GM19238 (cell line): ENCODE measurements around the gene POU3F1.

Source experiments
- DNase-seq: peaks from one replicate; pipeline ENCODE4 v3.0.0; 2011; ENCODE audit warnings: low spot score; ENCODE audit not compliant: insufficient read length

The POU3F1 gene

GRCh38 chr1:38073534-38074301, 27.1 kb upstream of the POU3F1 start:
- no peak for DNase-seq

- no peak for DNase-seq
Observed at GRCh38 chr1:38072858-38073257, 26.3 kb upstream of the POU3F1 start.

GRCh38 chr1:38071312-38072256, 25.0 kb upstream of the POU3F1 start:
- DNase-seq, result peak; percentile 58

DNA sequence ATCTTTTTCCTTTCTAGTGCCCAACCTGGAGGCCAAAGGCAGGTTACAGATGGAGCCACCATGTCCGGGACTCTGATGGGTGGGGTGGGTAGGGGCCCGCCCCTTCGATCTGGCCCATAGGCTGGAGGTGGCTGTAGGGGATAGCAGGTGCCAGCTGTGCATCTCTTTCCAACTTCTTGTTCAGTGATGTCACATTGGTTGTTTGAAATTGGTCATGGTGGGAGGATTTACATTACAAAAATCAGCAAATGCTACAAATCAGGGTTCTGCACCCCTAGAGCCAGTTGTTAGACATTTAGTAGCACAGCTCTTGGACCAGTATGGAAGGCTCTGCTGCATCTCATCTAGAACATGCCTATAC, 22.4 kb upstream of the POU3F1 start:
- DNase-seq, result no peak

- no peak for DNase-seq
Observed at GRCh38 chr1:38068220-38068979, 21.8 kb upstream of the POU3F1 start.

DNA sequence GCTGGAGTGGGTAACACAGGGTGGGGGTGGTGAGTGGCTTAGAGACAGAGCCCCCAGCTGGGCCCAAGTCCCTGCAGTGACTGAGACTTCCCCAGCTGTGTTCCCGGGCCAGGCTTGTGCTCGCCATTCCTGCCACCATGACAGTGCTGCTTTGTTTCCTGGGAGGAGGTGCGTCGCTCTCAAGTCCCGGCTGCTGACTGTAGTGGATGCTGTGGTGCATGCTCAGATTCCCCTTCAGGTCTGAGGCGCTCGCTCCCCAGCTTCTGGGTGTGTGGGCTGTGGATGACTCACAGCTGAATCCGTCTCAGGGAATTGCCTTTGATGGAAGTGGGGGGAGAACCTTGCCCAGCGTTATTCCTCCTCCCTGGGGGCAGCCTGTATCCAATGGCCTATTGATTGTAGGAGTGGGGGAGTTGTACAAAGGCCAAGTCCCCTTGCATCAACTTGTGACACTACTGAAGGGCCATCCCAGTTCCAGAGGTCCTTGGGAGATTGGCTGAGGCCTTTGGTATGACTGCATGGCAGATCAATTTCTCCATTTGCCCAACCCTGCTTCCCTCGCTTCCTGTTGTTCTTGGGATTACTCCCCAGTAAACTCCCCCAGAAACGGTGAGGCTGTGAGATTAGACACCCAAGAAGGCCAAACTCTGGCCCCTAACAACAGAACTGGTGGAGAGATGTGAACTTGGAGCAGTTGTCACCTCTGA, 17.8 kb upstream of the POU3F1 start:
- no peak for DNase-seq

- DNase-seq, result no peak
Observed at GRCh38 chr1:38063616-38064015, 17.0 kb upstream of the POU3F1 start.

DNA sequence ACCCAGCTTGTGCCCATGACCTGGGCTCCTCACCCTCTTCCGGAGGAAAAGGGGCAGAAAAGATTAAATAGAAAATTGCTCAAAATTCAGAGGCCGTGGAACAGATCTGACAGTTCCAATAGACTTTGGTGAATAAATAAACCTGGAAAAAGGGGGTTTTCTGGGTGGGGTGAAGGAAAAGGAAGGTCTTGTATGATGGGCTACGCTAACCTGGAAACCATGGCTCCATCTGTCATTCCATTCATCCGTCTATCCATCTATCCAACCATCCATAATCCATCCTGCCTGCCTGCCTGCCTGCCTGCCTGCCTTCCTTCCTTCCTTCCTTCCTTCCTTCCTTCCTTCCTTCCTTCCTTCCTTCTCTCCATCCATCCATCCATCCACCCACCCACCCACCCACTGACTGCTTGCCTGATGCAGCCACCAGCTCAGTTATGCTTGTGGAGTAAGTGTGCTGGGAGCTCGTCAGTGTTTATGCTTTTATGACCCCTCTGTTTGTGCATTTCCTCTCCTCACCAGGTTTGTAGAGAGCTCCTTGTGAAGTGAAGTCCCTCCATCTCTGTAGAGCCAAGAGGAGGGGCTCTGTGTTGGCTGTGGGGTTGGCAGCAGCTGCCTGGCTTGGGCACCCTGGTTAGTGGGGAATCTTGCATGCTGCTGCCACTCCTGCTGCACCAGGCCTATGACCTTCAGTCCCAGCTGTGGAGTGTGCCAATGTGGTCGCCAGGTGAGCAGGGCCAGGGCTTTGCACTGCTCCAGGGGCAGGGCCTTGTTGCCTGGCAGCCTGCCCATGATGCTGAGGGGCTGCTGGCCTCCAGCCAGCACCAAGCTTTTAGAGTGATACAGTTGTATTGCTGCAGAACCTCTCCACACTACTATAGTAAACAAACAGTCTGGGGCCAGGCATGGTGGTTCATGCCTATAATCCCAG, 16.0 kb upstream of the POU3F1 start:
- no peak for DNase-seq

DNA sequence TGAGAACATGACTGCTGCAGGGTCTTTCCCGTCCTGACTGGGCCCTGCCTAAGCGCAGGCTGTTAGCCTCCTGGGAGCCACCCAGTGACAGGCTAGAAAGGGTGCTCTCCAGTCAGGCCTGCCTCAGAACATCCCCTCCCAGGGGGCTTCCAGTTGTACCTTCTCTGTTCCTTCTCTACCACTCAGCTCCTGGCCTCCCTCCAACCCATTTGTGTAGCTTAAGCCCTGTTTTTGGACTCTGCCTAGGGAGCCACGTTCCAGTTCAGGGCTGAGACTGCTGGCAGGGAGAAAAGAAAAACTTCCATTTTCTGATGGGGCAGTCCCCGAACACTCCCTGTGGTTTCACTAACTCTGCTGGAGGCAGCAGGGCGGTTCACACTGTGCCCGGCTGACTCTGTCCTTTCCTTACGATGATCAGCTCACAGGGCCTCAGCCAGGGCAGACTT, 15.3 kb upstream of the POU3F1 start:
- peak; percentile 59 for DNase-seq

- DNase-seq, result no peak
Observed at GRCh38 chr1:38061290-38061689, 14.7 kb upstream of the POU3F1 start.

DNA sequence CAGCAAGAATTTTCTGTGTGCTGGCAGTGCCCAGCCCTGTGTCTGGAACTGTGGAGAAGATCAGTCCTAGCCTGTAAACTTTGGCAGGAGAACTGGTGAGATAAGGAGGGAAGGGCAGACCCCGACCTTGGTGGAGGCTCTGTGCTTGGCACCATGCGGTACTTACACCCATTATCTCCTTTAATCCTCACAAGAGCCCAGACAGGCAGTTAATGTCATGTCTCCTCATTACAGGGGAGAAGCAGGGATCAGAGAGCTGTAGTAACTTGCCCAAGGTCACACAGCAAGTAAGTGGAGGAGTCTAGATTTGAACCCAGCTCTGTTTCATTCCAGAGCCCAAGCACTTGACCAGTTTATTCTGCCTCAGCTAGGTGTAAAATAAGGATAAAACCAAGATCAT, 13.9 kb upstream of the POU3F1 start:
- no peak for DNase-seq

- DNase-seq, result no peak
Observed at GRCh38 chr1:38059635-38060250, 13.2 kb upstream of the POU3F1 start.

- no peak for DNase-seq
Observed at GRCh38 chr1:38055965-38056364, 9.4 kb upstream of the POU3F1 start.

DNA sequence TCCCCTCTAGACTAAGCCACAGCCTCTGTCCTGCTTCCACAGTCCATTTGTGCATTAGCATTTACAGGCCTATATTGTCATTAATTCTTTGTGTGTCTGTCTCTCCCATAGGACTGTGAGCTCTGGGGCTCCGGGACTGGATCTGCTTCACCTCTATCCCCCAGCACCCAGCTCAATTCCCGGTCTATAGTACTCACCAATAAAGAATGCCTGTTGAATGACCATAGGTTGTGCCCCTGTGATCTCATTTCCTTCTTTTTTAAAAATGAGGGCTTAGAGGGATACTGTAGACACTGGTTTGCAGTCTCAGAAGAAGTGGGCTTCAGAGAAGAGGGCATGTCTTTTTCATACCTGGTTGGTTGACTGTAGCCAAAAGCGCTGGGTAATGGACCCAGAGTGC, 8.8 kb upstream of the POU3F1 start:
- DNase-seq, result no peak

GRCh38 chr1:38053416-38054091, 7.0 kb upstream of the POU3F1 start:
- no peak for DNase-seq

- peak; percentile 55 for DNase-seq
Observed at GRCh38 chr1:38052750-38053415, 6.3 kb upstream of the POU3F1 start.

- DNase-seq, result no peak
Observed at GRCh38 chr1:38051079-38051543, 4.5 kb upstream of the POU3F1 start.

GRCh38 chr1:38050397-38051078, 3.9 kb upstream of the POU3F1 start:
- no peak for DNase-seq
